ENCODE results near the gene KRT10. TPM values are rescaled to one million over a fixed set of nuclear protein-coding genes. Genes with fewer than 3 reads are reported as not detected.

KRT10 gene
- total RNA-seq, 1 experiment from 2014 or later: 62.3 TPM

DNA sequence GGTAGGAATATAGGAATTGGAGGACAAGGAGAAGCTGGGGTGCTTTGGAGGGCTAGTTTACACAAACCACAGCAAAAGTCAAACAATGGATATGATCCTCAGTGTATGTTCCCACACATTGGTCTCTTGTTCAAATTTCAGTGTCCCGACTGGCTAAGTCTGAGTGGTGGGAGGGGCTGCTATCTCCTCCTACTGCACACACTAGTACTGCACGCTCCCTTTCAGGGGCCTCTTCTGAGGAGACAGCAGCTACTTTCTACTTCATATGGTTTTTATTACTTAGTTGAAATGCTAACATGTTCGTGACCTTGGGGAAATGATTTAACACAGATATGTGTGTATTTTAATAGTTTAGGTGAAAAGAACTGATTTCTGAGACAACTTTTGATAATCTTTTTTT, 18.8 kb upstream of the KRT10 start:
- Histone ChIP-seq H3K4me3 (replicated peaks in 1 of 2; ENCODE audit: low read depth in 1 of 2, low read length in 2 of 2) (no peak overlapping the region), H3K9me3 (ENCODE audit: control insufficient read depth in 1 of 2, insufficient read depth in 1 of 2, low read depth in 1 of 2, low read length in 2 of 2) (no peaks in the 10 kb centered on the region), H3K79me2 (ENCODE audit: insufficient read depth, low read length) (no peaks in the 10 kb centered on the region), H3K36me3 (ENCODE audit: control insufficient read depth in 1 of 2, insufficient read depth in 2 of 2, low read length in 2 of 2) (no peaks in the 10 kb centered on the region; a peak in 1 of 4 replicates), H4K20me1 (ENCODE audit: insufficient read depth) (no peaks in the 10 kb centered on the region), H3K9ac (ENCODE audit: low read length) (no peak overlapping the region), H3K4me1 (ENCODE audit: control insufficient read depth in 1 of 2, insufficient read depth in 2 of 2, low read length in 2 of 2) (no peaks in the 10 kb centered on the region), H3K27ac (ENCODE audit: low read depth, low read length) (no peak overlapping the region), H3K9me2 (ENCODE audit: insufficient read depth) (no peaks in the 10 kb centered on the region), H2AFZ (ENCODE audit: low read depth, low read length, poor library complexity, severe bottlenecking) (no peak overlapping the region), H3K27me3 (ENCODE audit: insufficient read depth, low read length) (no peaks in the 10 kb centered on the region), H3K4me2 (ENCODE audit: low read length) (no peak overlapping the region)
- intact Hi-C loops (cut with micrococcal nuclease): no loop called here
- BruUV-seq (replicated peaks): no TSS peak
- ChIA-PET POLR2A (no interaction called here), RAD21 (ENCODE audit: low non-redundant PET in 1 of 2, low total read pairs in 2 of 2, uncharacterized antibody in 2 of 2, unreplicated experiment in 2 of 2) (no interaction called here), CTCF (no interaction called here)
- TF ChIP-seq TCF7L2 (IDR thresholded peaks at IDR 0.05; ENCODE audit: borderline replicate concordance, extremely low read depth, insufficient read depth, insufficient read length): no peak
- TF ChIP-seq SP1 (IDR thresholded peaks at IDR 0.05; ENCODE audit: low read depth): no peak
- no peak for TF ChIP-seq ZFX (IDR thresholded peaks at IDR 0.05)
- TF ChIP-seq, protein P1, sequence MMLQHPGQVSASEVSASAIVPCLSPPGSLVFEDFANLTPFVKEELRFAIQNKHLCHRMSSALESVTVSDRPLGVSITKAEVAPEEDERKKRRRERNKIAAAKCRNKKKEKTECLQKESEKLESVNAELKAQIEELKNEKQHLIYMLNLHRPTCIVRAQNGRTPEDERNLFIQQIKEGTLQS (IDR thresholded peaks at IDR 0.05): no peak
- TF ChIP-seq EZH2 (IDR thresholded peaks at IDR 0.05): no peak
- DNase-seq (ENCODE audit: low read depth, low spot score): no peak
- no peak for ATAC-seq

DNA sequence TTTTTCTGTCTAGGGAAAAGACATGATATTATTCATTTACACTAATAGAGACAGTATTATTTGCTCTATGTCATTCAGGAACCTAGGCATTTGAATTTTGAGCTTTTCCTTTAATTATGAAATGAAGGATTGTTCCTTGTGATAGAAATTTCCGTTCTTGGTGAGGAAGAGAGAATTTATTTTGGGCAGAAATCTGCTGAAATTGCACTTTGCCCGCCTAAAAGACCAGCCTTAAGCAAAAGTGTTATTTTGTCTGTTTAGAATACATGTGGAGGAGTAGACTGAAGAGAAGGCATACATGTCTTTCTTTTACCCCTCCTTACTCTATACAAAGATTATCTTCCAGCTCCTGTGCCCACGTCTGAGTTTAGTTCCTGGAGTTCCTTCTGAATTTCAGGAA, 16.8 kb upstream of the KRT10 start:
- H3K9ac ChIP-seq (ENCODE audit: low read length): no peak overlapping the region
- no peak for ATAC-seq
- ChIA-PET RAD21 (ENCODE audit: low non-redundant PET in 1 of 2, low total read pairs in 2 of 2, uncharacterized antibody in 2 of 2, unreplicated experiment in 2 of 2) (no interaction called here), POLR2A (no interaction called here), CTCF (no interaction called here)
- no peak overlapping the region for H3K4me2 ChIP-seq (ENCODE audit: low read length)
- H3K79me2 ChIP-seq (ENCODE audit: insufficient read depth, low read length): peaks cover 5% of the 10 kb centered on the region; the same call in 1 of the 2 replicates
- no peaks in the 10 kb centered on the region for H4K20me1 ChIP-seq (ENCODE audit: insufficient read depth)
- H3K27me3 ChIP-seq (ENCODE audit: insufficient read depth, low read length): no peaks in the 10 kb centered on the region
- H3K4me3 ChIP-seq (replicated peaks in 1 of 2; ENCODE audit: low read depth in 1 of 2, low read length in 2 of 2): no peak overlapping the region
- no peaks in the 10 kb centered on the region for H3K9me2 ChIP-seq (ENCODE audit: insufficient read depth)
- no peak overlapping the region for H3K27ac ChIP-seq (ENCODE audit: low read depth, low read length)
- peaks cover under 1 to 10% of the 10 kb centered on the region in 2 experiments; a peak in 1 of 4 replicates for H3K36me3 ChIP-seq (ENCODE audit: control insufficient read depth in 1 of 2, insufficient read depth in 2 of 2, low read length in 2 of 2)
- no TSS peak for BruUV-seq (replicated peaks)
- intact Hi-C loops (cut with micrococcal nuclease): no loop called here
- H3K4me1 ChIP-seq (ENCODE audit: control insufficient read depth in 1 of 2, insufficient read depth in 2 of 2, low read length in 2 of 2): no peaks in the 10 kb centered on the region
- DNase-seq (ENCODE audit: low read depth, low spot score): no peak
- H2AFZ ChIP-seq (ENCODE audit: low read depth, low read length, poor library complexity, severe bottlenecking): no peak overlapping the region
- no peaks in the 10 kb centered on the region for H3K9me3 ChIP-seq (ENCODE audit: control insufficient read depth in 1 of 2, insufficient read depth in 1 of 2, low read depth in 1 of 2, low read length in 2 of 2)
- TF ChIP-seq, protein P2, sequence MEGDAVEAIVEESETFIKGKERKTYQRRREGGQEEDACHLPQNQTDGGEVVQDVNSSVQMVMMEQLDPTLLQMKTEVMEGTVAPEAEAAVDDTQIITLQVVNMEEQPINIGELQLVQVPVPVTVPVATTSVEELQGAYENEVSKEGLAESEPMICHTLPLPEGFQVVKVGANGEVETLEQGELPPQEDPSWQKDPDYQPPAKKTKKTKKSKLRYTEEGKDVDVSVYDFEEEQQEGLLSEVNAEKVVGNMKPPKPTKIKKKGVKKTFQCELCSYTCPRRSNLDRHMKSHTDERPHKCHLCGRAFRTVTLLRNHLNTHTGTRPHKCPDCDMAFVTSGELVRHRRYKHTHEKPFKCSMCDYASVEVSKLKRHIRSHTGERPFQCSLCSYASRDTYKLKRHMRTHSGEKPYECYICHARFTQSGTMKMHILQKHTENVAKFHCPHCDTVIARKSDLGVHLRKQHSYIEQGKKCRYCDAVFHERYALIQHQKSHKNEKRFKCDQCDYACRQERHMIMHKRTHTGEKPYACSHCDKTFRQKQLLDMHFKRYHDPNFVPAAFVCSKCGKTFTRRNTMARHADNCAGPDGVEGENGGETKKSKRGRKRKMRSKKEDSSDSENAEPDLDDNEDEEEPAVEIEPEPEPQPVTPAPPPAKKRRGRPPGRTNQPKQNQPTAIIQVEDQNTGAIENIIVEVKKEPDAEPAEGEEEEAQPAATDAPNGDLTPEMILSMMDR (IDR thresholded peaks at IDR 0.05 in 2 of 3, conservative IDR thresholded peaks at IDR 0.05 in 1 of 3; ENCODE audit: borderline replicate concordance in 1 of 3, insufficient read depth in 1 of 3, low read depth in 2 of 3, low read length in 2 of 3): no peak
- TF ChIP-seq EGR1 (IDR thresholded peaks at IDR 0.05; ENCODE audit: low read depth) (no peak), EZH2 (IDR thresholded peaks at IDR 0.05) (no peak), JUND (IDR thresholded peaks at IDR 0.05) (no peak), CBX3 (IDR thresholded peaks at IDR 0.05; ENCODE audit: low read depth) (no peak), TCF7L2 (IDR thresholded peaks at IDR 0.05; ENCODE audit: borderline replicate concordance, extremely low read depth, insufficient read depth, insufficient read length) (no peak), EZH2phosphoT487 (IDR thresholded peaks at IDR 0.05; ENCODE audit: borderline replicate concordance) (no peak), FOSL1 (IDR thresholded peaks at IDR 0.05; ENCODE audit: low read depth) (no peak), RAD21 (IDR thresholded peaks at IDR 0.05; ENCODE audit: low read depth) (no peak), SIN3A (IDR thresholded peaks at IDR 0.05; ENCODE audit: low read depth) (no peak), SP1 (IDR thresholded peaks at IDR 0.05; ENCODE audit: low read depth) (no peak)
- TF ChIP-seq, protein P3, sequence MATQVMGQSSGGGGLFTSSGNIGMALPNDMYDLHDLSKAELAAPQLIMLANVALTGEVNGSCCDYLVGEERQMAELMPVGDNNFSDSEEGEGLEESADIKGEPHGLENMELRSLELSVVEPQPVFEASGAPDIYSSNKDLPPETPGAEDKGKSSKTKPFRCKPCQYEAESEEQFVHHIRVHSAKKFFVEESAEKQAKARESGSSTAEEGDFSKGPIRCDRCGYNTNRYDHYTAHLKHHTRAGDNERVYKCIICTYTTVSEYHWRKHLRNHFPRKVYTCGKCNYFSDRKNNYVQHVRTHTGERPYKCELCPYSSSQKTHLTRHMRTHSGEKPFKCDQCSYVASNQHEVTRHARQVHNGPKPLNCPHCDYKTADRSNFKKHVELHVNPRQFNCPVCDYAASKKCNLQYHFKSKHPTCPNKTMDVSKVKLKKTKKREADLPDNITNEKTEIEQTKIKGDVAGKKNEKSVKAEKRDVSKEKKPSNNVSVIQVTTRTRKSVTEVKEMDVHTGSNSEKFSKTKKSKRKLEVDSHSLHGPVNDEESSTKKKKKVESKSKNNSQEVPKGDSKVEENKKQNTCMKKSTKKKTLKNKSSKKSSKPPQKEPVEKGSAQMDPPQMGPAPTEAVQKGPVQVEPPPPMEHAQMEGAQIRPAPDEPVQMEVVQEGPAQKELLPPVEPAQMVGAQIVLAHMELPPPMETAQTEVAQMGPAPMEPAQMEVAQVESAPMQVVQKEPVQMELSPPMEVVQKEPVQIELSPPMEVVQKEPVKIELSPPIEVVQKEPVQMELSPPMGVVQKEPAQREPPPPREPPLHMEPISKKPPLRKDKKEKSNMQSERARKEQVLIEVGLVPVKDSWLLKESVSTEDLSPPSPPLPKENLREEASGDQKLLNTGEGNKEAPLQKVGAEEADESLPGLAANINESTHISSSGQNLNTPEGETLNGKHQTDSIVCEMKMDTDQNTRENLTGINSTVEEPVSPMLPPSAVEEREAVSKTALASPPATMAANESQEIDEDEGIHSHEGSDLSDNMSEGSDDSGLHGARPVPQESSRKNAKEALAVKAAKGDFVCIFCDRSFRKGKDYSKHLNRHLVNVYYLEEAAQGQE (IDR thresholded peaks at IDR 0.05; ENCODE audit: low read depth): no peak
